ENCODE results near the gene OBP2B. TPM values are rescaled to one million over a fixed set of nuclear protein-coding genes. Genes with fewer than 3 reads are reported as not detected.

Gene OBP2B
- total and polyA plus RNA-seq, 2 experiments from 2014 or later: not detected

DNA sequence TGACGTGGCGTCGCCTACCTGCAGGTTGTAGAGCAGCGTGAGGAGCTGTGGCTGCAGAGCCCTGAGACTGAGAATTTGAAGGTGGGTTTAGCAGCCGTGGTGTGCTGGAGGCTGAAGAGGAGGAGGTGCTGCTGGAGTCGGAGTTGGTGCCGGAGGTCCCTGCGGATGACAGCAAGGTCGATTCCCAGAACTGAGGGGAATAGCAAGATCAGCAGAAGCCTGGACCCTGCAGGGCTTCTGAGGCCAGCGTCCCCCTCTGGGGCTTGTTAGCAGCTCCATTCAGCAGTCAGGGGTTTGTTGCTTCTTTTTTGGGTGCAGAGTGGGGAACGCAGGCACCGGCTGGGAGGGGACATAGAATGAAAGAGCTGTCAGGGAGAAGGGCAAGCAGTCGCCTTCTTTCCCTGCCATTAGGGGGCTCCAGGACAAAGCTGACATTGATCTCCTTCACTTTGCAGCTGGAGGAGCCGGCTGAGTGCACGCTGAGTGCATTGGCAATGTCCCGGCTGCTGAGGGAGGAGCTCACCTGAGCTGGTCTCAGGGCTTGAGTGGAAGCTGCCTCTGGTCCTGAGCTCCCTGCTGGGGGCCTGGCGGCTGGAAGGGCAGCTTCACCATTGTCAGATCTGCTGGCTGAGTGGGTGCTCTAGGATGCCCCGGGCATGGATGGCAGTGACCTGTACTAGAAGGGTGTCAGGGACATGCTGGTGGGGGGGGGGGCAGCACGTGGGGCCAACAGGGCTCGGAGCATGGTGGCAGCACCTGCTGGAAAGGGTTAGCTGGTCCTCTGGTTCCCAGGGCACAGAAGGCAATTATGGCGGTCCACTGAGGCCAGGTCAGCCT, 20.8 kb downstream of the OBP2B start:
- H4K20me1 ChIP-seq (ENCODE audit: insufficient read depth): no peaks in the 10 kb centered on the region
- WGBS, 2 experiments (ENCODE audit: low coverage in 1 of 2, low lambda C conversion rate in 2 of 2, missing lambda C conversion rate in 2 of 2): 37 to 40% methylated on average over 20 to 21 of the region's 21 CpGs
- H3K79me2 ChIP-seq (ENCODE audit: insufficient read depth): no peaks in the 10 kb centered on the region
- H3K4me2 ChIP-seq (ENCODE audit: unreplicated experiment): no peak overlapping the region
- H3K36me3 ChIP-seq (ENCODE audit: low read depth): no peaks in the 10 kb centered on the region
- no peak for DNase-seq
- H3K4me3 ChIP-seq: no peak overlapping the region
- H3K9ac ChIP-seq: no peak overlapping the region
- H3K27me3 ChIP-seq (replicated peaks; ENCODE audit: insufficient read depth): peaks cover 29% of the 10 kb centered on the region
- TF ChIP-seq EZH2phosphoT487 (IDR thresholded peaks at IDR 0.05; ENCODE audit: insufficient read depth, low read depth): no peak
- no peak for TF ChIP-seq EZH2 (IDR thresholded peaks at IDR 0.05; ENCODE audit: insufficient read depth, poor library complexity, severe bottlenecking)
- H3F3A ChIP-seq (ENCODE audit: insufficient read depth): no peaks in the 10 kb centered on the region
- H2AFZ ChIP-seq: no peak overlapping the region
- in situ Hi-C loops (cut with MboI): loop anchor here (5.0 kb wide), 1 partner anchor 299 kb away; no protein-coding TSS in a partner anchor
- H3K27ac ChIP-seq: no peak overlapping the region
- H3K9me3 ChIP-seq (ENCODE audit: low read depth): no peaks in the 10 kb centered on the region
- no peaks in the 10 kb centered on the region for H3K4me1 ChIP-seq (ENCODE audit: insufficient read depth)
- no peaks in the 10 kb centered on the region for H3K9me2 ChIP-seq (ENCODE audit: insufficient read depth)

GRCh38 chr9:133187561-133188005, 21.5 kb downstream of the OBP2B start:
- DNase-seq: no peak
- in situ Hi-C loops (cut with MboI): loop anchor here (5.0 kb wide), 1 partner anchor 300 kb away; no protein-coding TSS in a partner anchor
- H3K9me2 ChIP-seq (ENCODE audit: insufficient read depth): no peaks in the 10 kb centered on the region
- 44 to 46% methylated on average over 9 to 10 of the region's 10 CpGs for whole genome bisulfite sequencing, 2 experiments (ENCODE audit: low coverage in 1 of 2, low lambda C conversion rate in 2 of 2, missing lambda C conversion rate in 2 of 2)
- no peaks in the 10 kb centered on the region for H3F3A ChIP-seq (ENCODE audit: insufficient read depth)
- no peak overlapping the region for H3K4me2 ChIP-seq (ENCODE audit: unreplicated experiment)
- H4K20me1 ChIP-seq (ENCODE audit: insufficient read depth): no peaks in the 10 kb centered on the region
- no peaks in the 10 kb centered on the region for H3K4me1 ChIP-seq (ENCODE audit: insufficient read depth)
- H3K36me3 ChIP-seq (ENCODE audit: low read depth): no peaks in the 10 kb centered on the region
- H3K9ac ChIP-seq: no peak overlapping the region
- peaks cover 35% of the 10 kb centered on the region for H3K27me3 ChIP-seq (replicated peaks; ENCODE audit: insufficient read depth)
- TF ChIP-seq EZH2 (IDR thresholded peaks at IDR 0.05; ENCODE audit: insufficient read depth, poor library complexity, severe bottlenecking): no peak
- TF ChIP-seq EZH2phosphoT487 (IDR thresholded peaks at IDR 0.05; ENCODE audit: insufficient read depth, low read depth): no peak
- H3K4me3 ChIP-seq: no peak overlapping the region
- H2AFZ ChIP-seq: no peak overlapping the region
- H3K27ac ChIP-seq: no peak overlapping the region
- no peaks in the 10 kb centered on the region for H3K9me3 ChIP-seq (ENCODE audit: low read depth)
- no peaks in the 10 kb centered on the region for H3K79me2 ChIP-seq (ENCODE audit: insufficient read depth)

GRCh38 chr9:133186736-133187135, 22.3 kb downstream of the OBP2B start:
- in situ Hi-C loops (cut with MboI): loop anchor here (5.0 kb wide), 1 partner anchor 301 kb away; no protein-coding TSS in a partner anchor
- Histone ChIP-seq H3K4me3 (no peak overlapping the region), H3K9ac (no peak overlapping the region), H4K20me1 (ENCODE audit: insufficient read depth) (no peaks in the 10 kb centered on the region), H3K4me2 (ENCODE audit: unreplicated experiment) (no peak overlapping the region), H3K9me2 (ENCODE audit: insufficient read depth) (no peaks in the 10 kb centered on the region), H2AFZ (no peak overlapping the region), H3K9me3 (ENCODE audit: low read depth) (no peaks in the 10 kb centered on the region), H3K27me3 (replicated peaks; ENCODE audit: insufficient read depth) (peaks cover 44% of the 10 kb centered on the region), H3K27ac (no peak overlapping the region), H3K4me1 (ENCODE audit: insufficient read depth) (no peaks in the 10 kb centered on the region), H3K36me3 (ENCODE audit: low read depth) (no peaks in the 10 kb centered on the region), H3F3A (ENCODE audit: insufficient read depth) (no peaks in the 10 kb centered on the region), H3K79me2 (ENCODE audit: insufficient read depth) (no peaks in the 10 kb centered on the region)
- no peak for TF ChIP-seq EZH2phosphoT487 (IDR thresholded peaks at IDR 0.05; ENCODE audit: insufficient read depth, low read depth)
- TF ChIP-seq EZH2 (IDR thresholded peaks at IDR 0.05; ENCODE audit: insufficient read depth, poor library complexity, severe bottlenecking): no peak
- no peak for DNase-seq
- WGBS, 2 experiments (ENCODE audit: low coverage in 1 of 2, low lambda C conversion rate in 2 of 2, missing lambda C conversion rate in 2 of 2): 61 to 64% methylated on average over 6 of the region's 6 CpGs

DNA sequence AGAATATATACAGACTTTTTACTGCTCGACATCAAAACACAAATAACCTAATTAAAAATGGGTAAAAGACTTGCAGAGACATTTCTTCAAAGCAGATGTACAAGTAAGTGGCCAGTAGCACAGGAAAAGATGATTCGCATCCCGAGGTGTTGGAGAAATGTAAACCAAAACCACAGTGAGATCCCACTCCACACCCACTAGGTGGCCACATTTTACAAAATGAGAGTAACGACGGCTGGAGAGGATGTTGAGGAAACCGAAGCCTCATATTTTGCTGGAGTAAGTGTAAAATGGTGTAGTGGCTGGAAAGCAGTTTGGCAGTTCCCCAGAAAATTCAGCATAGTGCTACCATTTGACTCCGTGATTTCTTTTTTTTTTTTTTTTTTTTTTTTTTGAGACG, 24.1 kb downstream of the OBP2B start:
- H3K4me1 ChIP-seq (ENCODE audit: insufficient read depth): no peaks in the 10 kb centered on the region
- H2AFZ ChIP-seq: no peak overlapping the region
- TF ChIP-seq EZH2phosphoT487 (IDR thresholded peaks at IDR 0.05; ENCODE audit: insufficient read depth, low read depth) (no peak), EZH2 (IDR thresholded peaks at IDR 0.05; ENCODE audit: insufficient read depth, poor library complexity, severe bottlenecking) (no peak)
- H3K4me3 ChIP-seq: no peak overlapping the region
- DNase-seq: peak; percentile 89
- no peaks in the 10 kb centered on the region for H3K79me2 ChIP-seq (ENCODE audit: insufficient read depth)
- no peaks in the 10 kb centered on the region for H3K9me2 ChIP-seq (ENCODE audit: insufficient read depth)
- in situ Hi-C loops (cut with MboI): loop anchor here (5.0 kb wide), 1 partner anchor 302 kb away; no protein-coding TSS in a partner anchor
- H3K9ac ChIP-seq: no peak overlapping the region
- no peaks in the 10 kb centered on the region for H4K20me1 ChIP-seq (ENCODE audit: insufficient read depth)
- WGBS, 2 experiments (ENCODE audit: low coverage in 1 of 2, low lambda C conversion rate in 2 of 2, missing lambda C conversion rate in 2 of 2): 5% methylated on average over 7 of the region's 8 CpGs
- H3K9me3 ChIP-seq (ENCODE audit: low read depth): no peaks in the 10 kb centered on the region
- H3K27me3 ChIP-seq (replicated peaks; ENCODE audit: insufficient read depth): peaks cover 51% of the 10 kb centered on the region
- peak overlapping the region; percentile 18 for H3K4me2 ChIP-seq (ENCODE audit: unreplicated experiment)
- H3F3A ChIP-seq (ENCODE audit: insufficient read depth): no peaks in the 10 kb centered on the region
- no peaks in the 10 kb centered on the region for H3K36me3 ChIP-seq (ENCODE audit: low read depth)
- H3K27ac ChIP-seq: no peak overlapping the region

All from GM23248 (cell line).